Hepatocyte (in vitro differentiated cells): Measurements from ENCODE around the gene DSCAM. TPM values are rescaled to one million over a fixed set of nuclear protein-coding genes. Genes with fewer than 3 reads are reported as not detected.

Source experiments
- DNase-seq: peaks from one replicate; pipeline ENCODE4 v3.0.0-alpha.2; 2016; ENCODE audit warnings: low spot score
- H2AFZ ChIP-seq: fragments of 200-600 bp; sonication (generic); 2 replicates; pipeline ENCODE4 v1.6.0; 2016; ENCODE audit warnings: antibody characterized with exemption, mild to moderate bottlenecking
- H3K27ac ChIP-seq: fragments of 200-600 bp; sonication (generic); 2 replicates; pipeline ENCODE4 v1.5.1; 2016; ENCODE audit warnings: mild to moderate bottlenecking
- H3K27me3 ChIP-seq: fragments of 200-600 bp; sonication (generic); 2 replicates; pipeline ENCODE4 v1.6.1; 2016
- H3K36me3 ChIP-seq: fragments of 200-600 bp; sonication (generic); replicated peaks from 2 replicates; pipeline ENCODE4 v1.5.1; 2016; ENCODE audit warnings: low read depth; ENCODE audit not compliant: insufficient read depth
- H3K4me1 ChIP-seq: fragments of 200-600 bp; sonication (generic); 2 replicates; pipeline ENCODE4 v1.5.1; 2016; ENCODE audit warnings: mild to moderate bottlenecking, moderate library complexity; ENCODE audit not compliant: insufficient read depth
- H3K4me2 ChIP-seq: fragments of 200-600 bp; sonication (generic); 2 replicates; pipeline ENCODE4 v1.6.0; 2016
- H3K4me3 ChIP-seq: fragments of 200-600 bp; sonication (generic); 2 replicates; pipeline ENCODE4 v1.5.1; 2016; ENCODE audit warnings: mild to moderate bottlenecking
- H3K79me2 ChIP-seq: fragments of 200-600 bp; sonication (generic); 2 replicates; pipeline ENCODE4 v1.6.0; 2017; ENCODE audit warnings: mild to moderate bottlenecking
- H3K9me2 ChIP-seq: fragments of 200-600 bp; sonication (generic); replicated peaks from 2 replicates; pipeline ENCODE4 v1.6.0; 2017; ENCODE audit warnings: mild to moderate bottlenecking; ENCODE audit not compliant: insufficient read depth
- H3K9me3 ChIP-seq: fragments of 200-600 bp; sonication (generic); 2 replicates; pipeline ENCODE4 v1.5.1; 2016; ENCODE audit warnings: low read depth, mild to moderate bottlenecking
- H4K20me1 ChIP-seq: fragments of 200-600 bp; sonication (generic); 2 replicates; pipeline ENCODE4 v1.6.0; 2016; ENCODE audit warnings: mild to moderate bottlenecking; ENCODE audit not compliant: insufficient read depth, poor library complexity, severe bottlenecking
- EZH2 ChIP-seq: fragments of 200-600 bp; sonication (generic); IDR thresholded peaks from 2 replicates; pipeline ENCODE4 v1.6.1; 2016; ENCODE audit warnings: antibody characterized with exemption, mild to moderate bottlenecking, borderline replicate concordance
- EZH2phosphoT487 ChIP-seq: fragments of 200-600 bp; sonication (generic); IDR thresholded peaks from one replicate; pipeline ENCODE4 v1.6.1; 2018; ENCODE audit warnings: antibody characterized with exemption, mild to moderate bottlenecking, low read depth, moderate library complexity; ENCODE audit not compliant: unreplicated experiment, severe bottlenecking
- WGBS: methylation state at CpG from one replicate; pipeline ENCODE4 v1.1.6; 2016; ENCODE audit warnings: low lambda C conversion rate; ENCODE audit errors: missing lambda C conversion rate; 5-methylcytosine and 5-hydroxymethylcytosine counted together
- polyA plus RNA-seq: library from polyadenylated mRNA; unstranded; fragments of >200 nt; fragmentation: Nextera tagmentation; extraction: Ambion mirVana; gene quantifications from 2 replicates; pipeline ENCODE4 v1.2.1, GENCODE V29; 2016
- total RNA-seq: library from RNA; depleted of rRNA; stranded (reverse); fragments of >200 nt; gene quantifications from 2 replicates; pipeline ENCODE4 v1.2.3, GENCODE V29; 2014
- TF ChIP-seq, protein P1 (sequence below): fragments of 200-600 bp; sonication (generic); IDR thresholded peaks from 2 replicates; pipeline ENCODE4 v1.5.1; 2016; ENCODE audit warnings: antibody characterized with exemption, mild to moderate bottlenecking; ENCODE audit not compliant: poor library complexity

The DSCAM gene
- total and polyA plus RNA-seq, 2 experiments from 2014 or later = 0.33 TPM; not detected in 1

DNA sequence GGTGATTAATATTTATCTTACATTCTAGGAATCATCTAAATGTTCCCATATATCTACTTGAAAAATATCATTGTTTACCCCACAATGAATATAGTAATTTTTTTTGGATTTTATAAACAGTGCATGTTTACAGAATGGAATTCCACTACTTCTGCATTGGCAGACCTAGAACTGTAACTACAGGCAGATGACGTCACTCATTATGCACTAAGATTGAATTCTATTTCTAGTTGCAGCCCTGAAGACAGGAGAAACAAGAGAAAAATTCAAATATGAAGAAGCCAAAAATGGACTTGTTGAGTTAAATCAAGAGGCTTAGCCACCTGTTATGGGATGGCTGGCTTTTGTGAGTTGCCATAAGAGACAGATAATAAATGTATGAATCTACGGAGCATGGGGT lies 615.0 kb downstream of the DSCAM start:
- no peak overlapping the region for H3K27ac ChIP-seq
- 90% methylated on average over 2 of the region's 2 CpGs for WGBS
- no peaks in the 10 kb centered on the region for H3K79me2 ChIP-seq
- H3K4me3 ChIP-seq = no peak overlapping the region
- H3K4me2 ChIP-seq = no peak overlapping the region
- no peaks in the 10 kb centered on the region for H3K9me2 ChIP-seq
- no peak overlapping the region for H2AFZ ChIP-seq
- H3K36me3 ChIP-seq = no peaks in the 10 kb centered on the region
- DNase-seq = no peak
- TF ChIP-seq EZH2phosphoT487 (no peak), EZH2 (no peak)
- TF ChIP-seq, protein P1, sequence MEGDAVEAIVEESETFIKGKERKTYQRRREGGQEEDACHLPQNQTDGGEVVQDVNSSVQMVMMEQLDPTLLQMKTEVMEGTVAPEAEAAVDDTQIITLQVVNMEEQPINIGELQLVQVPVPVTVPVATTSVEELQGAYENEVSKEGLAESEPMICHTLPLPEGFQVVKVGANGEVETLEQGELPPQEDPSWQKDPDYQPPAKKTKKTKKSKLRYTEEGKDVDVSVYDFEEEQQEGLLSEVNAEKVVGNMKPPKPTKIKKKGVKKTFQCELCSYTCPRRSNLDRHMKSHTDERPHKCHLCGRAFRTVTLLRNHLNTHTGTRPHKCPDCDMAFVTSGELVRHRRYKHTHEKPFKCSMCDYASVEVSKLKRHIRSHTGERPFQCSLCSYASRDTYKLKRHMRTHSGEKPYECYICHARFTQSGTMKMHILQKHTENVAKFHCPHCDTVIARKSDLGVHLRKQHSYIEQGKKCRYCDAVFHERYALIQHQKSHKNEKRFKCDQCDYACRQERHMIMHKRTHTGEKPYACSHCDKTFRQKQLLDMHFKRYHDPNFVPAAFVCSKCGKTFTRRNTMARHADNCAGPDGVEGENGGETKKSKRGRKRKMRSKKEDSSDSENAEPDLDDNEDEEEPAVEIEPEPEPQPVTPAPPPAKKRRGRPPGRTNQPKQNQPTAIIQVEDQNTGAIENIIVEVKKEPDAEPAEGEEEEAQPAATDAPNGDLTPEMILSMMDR = no peak
- H3K27me3 ChIP-seq = no peaks in the 10 kb centered on the region
- no peaks in the 10 kb centered on the region for H3K4me1 ChIP-seq
- no peaks in the 10 kb centered on the region for H3K9me3 ChIP-seq
- H4K20me1 ChIP-seq = no peaks in the 10 kb centered on the region

GRCh38 chr21:40227096-40227495 lies 619.9 kb downstream of the DSCAM start:
- DNase-seq = no peak
- Histone ChIP-seq H3K9me3 (no peaks in the 10 kb centered on the region), H3K4me2 (no peak overlapping the region), H3K27ac (no peak overlapping the region), H4K20me1 (no peaks in the 10 kb centered on the region), H3K4me1 (no peaks in the 10 kb centered on the region), H2AFZ (no peak overlapping the region), H3K36me3 (no peaks in the 10 kb centered on the region), H3K4me3 (no peak overlapping the region), H3K9me2 (no peaks in the 10 kb centered on the region), H3K79me2 (no peaks in the 10 kb centered on the region), H3K27me3 (no peaks in the 10 kb centered on the region)
- TF ChIP-seq, protein P1 = no peak
- no peak for TF ChIP-seq EZH2phosphoT487
- TF ChIP-seq EZH2 = no peak
- 95% methylated on average over 1 of the region's 1 CpG for WGBS

- no peaks in the 10 kb centered on the region for H3K9me2 ChIP-seq
- no peaks in the 10 kb centered on the region for H3K27me3 ChIP-seq
- no peak overlapping the region for H3K27ac ChIP-seq
- no peak for DNase-seq
- no peaks in the 10 kb centered on the region for H3K79me2 ChIP-seq
- no peaks in the 10 kb centered on the region for H4K20me1 ChIP-seq
- no peak overlapping the region for H3K4me2 ChIP-seq
- no peaks in the 10 kb centered on the region for H3K36me3 ChIP-seq
- H3K4me1 ChIP-seq = no peaks in the 10 kb centered on the region
- no peak overlapping the region for H2AFZ ChIP-seq
- 85% methylated on average over 2 of the region's 2 CpGs for WGBS
- H3K4me3 ChIP-seq = no peak overlapping the region
- TF ChIP-seq, protein P1 = no peak
- TF ChIP-seq EZH2phosphoT487 (no peak), EZH2 (no peak)
- no peaks in the 10 kb centered on the region for H3K9me3 ChIP-seq
These were observed 631.0 kb downstream of the DSCAM start for GRCh38 chr21:40215941-40216340.

DNA sequence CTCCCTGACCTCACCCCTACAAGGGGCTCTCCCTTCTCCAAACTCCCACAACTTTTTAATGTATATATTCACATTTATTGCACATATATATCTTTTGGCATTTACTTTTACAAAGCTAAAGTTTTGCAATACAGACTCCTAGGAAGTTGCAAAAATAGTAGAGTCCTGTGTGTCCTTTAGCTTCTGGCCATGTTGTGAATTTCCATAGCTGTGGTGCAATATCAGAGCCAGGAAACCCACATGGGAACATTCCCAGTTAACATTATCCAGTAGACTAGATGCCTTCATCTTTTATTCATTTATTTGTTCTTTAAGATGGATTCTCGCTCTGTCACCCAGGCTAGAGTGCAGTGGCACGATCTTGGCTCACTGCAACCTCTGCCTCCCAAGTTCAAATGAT lies 636.7 kb downstream of the DSCAM start:
- no peak for DNase-seq
- no peaks in the 10 kb centered on the region for H3K36me3 ChIP-seq
- H3K79me2 ChIP-seq = no peaks in the 10 kb centered on the region
- TF ChIP-seq, protein P1 = no peak
- TF ChIP-seq EZH2phosphoT487 = no peak
- TF ChIP-seq EZH2 = no peak
- H4K20me1 ChIP-seq = no peaks in the 10 kb centered on the region
- peaks cover 3% of the 10 kb centered on the region for H3K4me1 ChIP-seq
- no peaks in the 10 kb centered on the region for H3K27me3 ChIP-seq
- WGBS = 93% methylated on average over 2 of the region's 2 CpGs
- no peaks in the 10 kb centered on the region for H3K9me3 ChIP-seq
- no peak overlapping the region for H3K4me2 ChIP-seq
- H3K9me2 ChIP-seq = no peaks in the 10 kb centered on the region
- H2AFZ ChIP-seq = no peak overlapping the region
- no peak overlapping the region for H3K27ac ChIP-seq
- H3K4me3 ChIP-seq = no peak overlapping the region
